ENCODE data around the gene WDFY4. TPM values are rescaled to one million over a fixed set of nuclear protein-coding genes. Genes with fewer than 3 reads are reported as not detected.

WDFY4 gene
- total RNA-seq, 1 donor from 2014 or later: not detected

DNA sequence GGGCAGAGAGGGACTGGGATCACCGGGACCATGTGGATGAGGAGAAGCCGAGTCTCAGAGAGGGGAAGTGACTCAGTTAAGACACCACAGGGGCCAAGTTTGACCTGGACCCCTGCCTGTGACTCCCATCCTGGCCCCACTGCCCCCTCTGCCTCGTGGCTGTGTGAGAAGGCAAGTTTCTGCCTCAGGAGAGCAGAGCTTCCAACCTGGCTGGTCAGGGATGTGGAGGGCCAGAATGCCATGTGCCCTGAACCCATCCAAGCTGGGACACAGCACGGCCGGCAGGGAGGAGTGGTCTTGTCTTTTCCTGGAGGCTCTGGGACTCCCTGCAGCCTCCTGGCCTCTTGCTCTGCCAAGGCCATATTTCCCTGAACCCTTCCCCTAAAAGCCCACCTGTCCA is 19.5 kb downstream of the WDFY4 start:
- TF ChIP-seq, protein P1, sequence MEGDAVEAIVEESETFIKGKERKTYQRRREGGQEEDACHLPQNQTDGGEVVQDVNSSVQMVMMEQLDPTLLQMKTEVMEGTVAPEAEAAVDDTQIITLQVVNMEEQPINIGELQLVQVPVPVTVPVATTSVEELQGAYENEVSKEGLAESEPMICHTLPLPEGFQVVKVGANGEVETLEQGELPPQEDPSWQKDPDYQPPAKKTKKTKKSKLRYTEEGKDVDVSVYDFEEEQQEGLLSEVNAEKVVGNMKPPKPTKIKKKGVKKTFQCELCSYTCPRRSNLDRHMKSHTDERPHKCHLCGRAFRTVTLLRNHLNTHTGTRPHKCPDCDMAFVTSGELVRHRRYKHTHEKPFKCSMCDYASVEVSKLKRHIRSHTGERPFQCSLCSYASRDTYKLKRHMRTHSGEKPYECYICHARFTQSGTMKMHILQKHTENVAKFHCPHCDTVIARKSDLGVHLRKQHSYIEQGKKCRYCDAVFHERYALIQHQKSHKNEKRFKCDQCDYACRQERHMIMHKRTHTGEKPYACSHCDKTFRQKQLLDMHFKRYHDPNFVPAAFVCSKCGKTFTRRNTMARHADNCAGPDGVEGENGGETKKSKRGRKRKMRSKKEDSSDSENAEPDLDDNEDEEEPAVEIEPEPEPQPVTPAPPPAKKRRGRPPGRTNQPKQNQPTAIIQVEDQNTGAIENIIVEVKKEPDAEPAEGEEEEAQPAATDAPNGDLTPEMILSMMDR (IDR thresholded peaks at IDR 0.05; ENCODE audit: insufficient read depth, low read length, poor library complexity, severe bottlenecking): no peak
- H3K27me3 ChIP-seq (ENCODE audit: control insufficient read depth, insufficient read depth, low read length): peaks cover 8% of the 10 kb centered on the region
- H3K4me3 ChIP-seq (ENCODE audit: low read depth, low read length): no peak overlapping the region
- no peak for DNase-seq (ENCODE audit: low read depth)
- no peaks in the 10 kb centered on the region for H3K36me3 ChIP-seq (ENCODE audit: control insufficient read depth, insufficient read depth, low read length)

DNA sequence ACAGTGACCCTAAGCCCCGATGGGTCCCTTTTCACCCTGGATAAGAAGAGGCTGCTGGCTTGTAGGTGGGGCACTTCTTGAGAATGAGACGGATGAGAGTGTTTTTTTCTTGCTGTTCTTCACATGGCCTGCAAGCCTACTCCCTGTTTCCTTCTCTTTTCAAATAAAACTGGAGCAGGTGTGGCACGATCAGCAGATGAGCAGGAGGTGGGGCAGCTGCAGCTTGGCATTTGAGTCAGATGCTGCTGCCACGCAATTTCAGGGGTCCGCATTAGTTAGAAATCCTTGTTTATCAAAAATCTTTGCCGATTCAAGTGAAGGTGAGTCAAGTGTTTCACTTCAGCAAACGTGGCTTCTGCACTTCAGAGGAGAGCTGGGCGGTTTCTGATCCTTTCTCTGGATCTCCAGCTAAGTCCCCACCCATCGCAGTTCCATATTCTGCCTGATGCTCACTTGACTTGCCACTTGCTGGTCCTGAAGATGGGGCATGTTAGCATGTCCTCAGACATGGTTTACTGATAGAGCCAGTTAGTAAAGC is 20.8 kb downstream of the WDFY4 start:
- no peak for DNase-seq (ENCODE audit: low read depth)
- Histone ChIP-seq H3K27me3 (ENCODE audit: control insufficient read depth, insufficient read depth, low read length) (peaks cover 8% of the 10 kb centered on the region), H3K36me3 (ENCODE audit: control insufficient read depth, insufficient read depth, low read length) (no peaks in the 10 kb centered on the region), H3K4me3 (ENCODE audit: low read depth, low read length) (no peak overlapping the region)
- TF ChIP-seq, protein P1 (IDR thresholded peaks at IDR 0.05; ENCODE audit: insufficient read depth, low read length, poor library complexity, severe bottlenecking): no peak

DNA sequence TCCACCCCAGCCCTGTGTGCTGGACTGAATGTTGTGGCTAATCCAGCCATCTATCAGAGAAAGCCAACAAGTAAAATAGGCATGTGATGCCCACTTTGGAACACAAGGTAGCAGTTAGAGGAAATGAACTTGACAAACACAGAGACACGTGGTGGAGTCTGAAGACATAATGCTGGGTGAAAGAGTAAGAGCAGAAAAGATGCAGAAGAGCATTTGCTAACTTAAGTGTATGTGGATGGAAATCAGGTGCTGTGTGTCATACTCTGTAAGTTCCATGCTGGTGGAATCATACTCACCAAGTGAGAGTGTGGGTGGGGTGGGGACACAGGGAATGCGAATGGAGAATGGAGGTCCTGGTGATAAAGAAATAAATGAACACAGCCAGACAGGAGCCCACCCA is 22.8 kb downstream of the WDFY4 start:
- TF ChIP-seq, protein P1 (IDR thresholded peaks at IDR 0.05; ENCODE audit: insufficient read depth, low read length, poor library complexity, severe bottlenecking): no peak
- H3K27me3 ChIP-seq (ENCODE audit: control insufficient read depth, insufficient read depth, low read length): peaks cover 8% of the 10 kb centered on the region
- no peaks in the 10 kb centered on the region for H3K36me3 ChIP-seq (ENCODE audit: control insufficient read depth, insufficient read depth, low read length)
- no peak for DNase-seq (ENCODE audit: low read depth)
- no peak overlapping the region for H3K4me3 ChIP-seq (ENCODE audit: low read depth, low read length)

DNA sequence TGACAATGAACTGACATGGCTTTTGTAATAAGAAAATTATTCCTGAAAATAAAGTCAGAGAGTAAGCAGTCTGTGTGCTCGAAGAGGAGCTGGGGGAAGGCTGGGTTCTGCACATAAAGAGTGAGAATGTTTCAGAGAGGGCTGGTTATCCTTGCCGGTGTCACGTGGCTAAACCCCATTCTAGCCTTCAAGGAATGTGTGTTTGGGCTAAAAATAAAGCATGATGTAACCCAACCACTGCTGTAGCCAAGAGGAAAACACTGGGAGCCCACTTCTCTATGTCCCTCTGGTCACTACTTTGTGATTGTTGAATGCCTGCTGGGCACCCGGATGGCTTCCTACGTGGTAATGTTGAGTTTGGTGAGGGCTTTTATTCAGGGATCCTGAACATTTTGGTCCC is 23.5 kb downstream of the WDFY4 start:
- DNase-seq (ENCODE audit: low read depth): no peak
- H3K27me3 ChIP-seq (ENCODE audit: control insufficient read depth, insufficient read depth, low read length): peaks cover 8% of the 10 kb centered on the region

DNA sequence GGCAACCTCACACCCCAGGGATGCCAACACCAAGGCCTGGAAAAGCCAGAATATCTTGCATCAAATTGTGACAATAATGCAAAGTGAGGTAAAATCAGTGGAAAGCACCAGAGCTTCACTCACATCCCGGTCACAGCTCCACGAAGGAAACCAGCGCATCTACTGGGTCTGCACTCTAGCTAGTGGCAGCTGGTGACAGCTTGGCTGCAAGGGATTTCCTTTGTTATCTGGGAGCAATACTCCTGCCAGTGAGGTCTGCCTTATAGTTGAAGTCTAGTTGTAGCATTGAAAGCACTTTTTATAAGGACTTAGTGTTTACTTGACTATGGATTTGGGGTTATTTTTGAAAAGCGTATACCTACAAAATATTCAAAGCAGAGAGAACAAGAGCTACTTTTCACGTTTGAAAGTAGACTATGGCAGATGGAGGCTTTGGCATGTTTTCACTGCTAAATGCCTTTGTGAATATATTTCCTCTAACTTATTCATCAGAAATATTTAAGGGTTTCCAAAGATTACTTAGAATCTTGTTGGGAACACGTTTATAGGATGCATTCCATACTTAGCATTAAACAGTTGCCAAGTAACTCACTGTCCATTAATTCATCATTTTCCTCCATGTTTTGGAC is 26.1 kb downstream of the WDFY4 start:
- Histone ChIP-seq H3K27me3 (ENCODE audit: control insufficient read depth, insufficient read depth, low read length) (peaks cover 2% of the 10 kb centered on the region), H3K4me3 (ENCODE audit: low read depth, low read length) (no peak overlapping the region), H3K36me3 (ENCODE audit: control insufficient read depth, insufficient read depth, low read length) (no peaks in the 10 kb centered on the region)
- DNase-seq (ENCODE audit: low read depth): no peak
- TF ChIP-seq, protein P1 (IDR thresholded peaks at IDR 0.05; ENCODE audit: insufficient read depth, low read length, poor library complexity, severe bottlenecking): no peak

More for the DNA sequence above, 23.5 kb downstream of the WDFY4 start:
- Histone ChIP-seq H3K36me3 (ENCODE audit: control insufficient read depth, insufficient read depth, low read length) (no peaks in the 10 kb centered on the region), H3K4me3 (ENCODE audit: low read depth, low read length) (no peak overlapping the region)
- TF ChIP-seq, protein P1 (IDR thresholded peaks at IDR 0.05; ENCODE audit: insufficient read depth, low read length, poor library complexity, severe bottlenecking): no peak

DNA sequence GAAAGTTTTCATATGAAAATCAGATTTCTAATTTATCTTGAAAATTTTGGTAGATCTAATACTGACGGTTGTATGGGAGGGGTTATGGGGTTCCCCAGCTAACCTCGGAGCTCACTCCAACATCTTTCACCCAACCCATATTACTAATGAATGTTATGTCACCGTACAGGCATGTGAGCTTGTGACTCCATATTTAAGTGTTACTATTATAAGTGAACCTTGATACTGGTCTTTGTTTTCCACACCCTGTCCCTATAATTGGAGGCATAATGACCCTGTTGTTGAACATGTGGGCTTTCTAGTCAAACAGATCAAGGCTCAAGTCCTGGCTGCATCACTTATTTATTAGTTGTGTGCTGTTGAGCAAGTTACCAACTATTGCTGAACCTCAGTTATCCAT is 27.2 kb downstream of the WDFY4 start:
- TF ChIP-seq, protein P1 (IDR thresholded peaks at IDR 0.05; ENCODE audit: insufficient read depth, low read length, poor library complexity, severe bottlenecking): no peak
- Histone ChIP-seq H3K27me3 (ENCODE audit: control insufficient read depth, insufficient read depth, low read length) (peaks cover 2% of the 10 kb centered on the region), H3K36me3 (ENCODE audit: control insufficient read depth, insufficient read depth, low read length) (no peaks in the 10 kb centered on the region), H3K4me3 (ENCODE audit: low read depth, low read length) (no peak overlapping the region)
- no peak for DNase-seq (ENCODE audit: low read depth)
